Measurements from ENCODE around the gene TYROBP. TPM values are rescaled to one million over a fixed set of nuclear protein-coding genes. Genes with fewer than 3 reads are reported as not detected.

The TYROBP gene
- total and polyA plus RNA-seq, 2 of the 8 experiments (the other 6 are each of a cell fraction or from before 2014, with no cell fraction given): 0.18 TPM; not detected in 1

DNA sequence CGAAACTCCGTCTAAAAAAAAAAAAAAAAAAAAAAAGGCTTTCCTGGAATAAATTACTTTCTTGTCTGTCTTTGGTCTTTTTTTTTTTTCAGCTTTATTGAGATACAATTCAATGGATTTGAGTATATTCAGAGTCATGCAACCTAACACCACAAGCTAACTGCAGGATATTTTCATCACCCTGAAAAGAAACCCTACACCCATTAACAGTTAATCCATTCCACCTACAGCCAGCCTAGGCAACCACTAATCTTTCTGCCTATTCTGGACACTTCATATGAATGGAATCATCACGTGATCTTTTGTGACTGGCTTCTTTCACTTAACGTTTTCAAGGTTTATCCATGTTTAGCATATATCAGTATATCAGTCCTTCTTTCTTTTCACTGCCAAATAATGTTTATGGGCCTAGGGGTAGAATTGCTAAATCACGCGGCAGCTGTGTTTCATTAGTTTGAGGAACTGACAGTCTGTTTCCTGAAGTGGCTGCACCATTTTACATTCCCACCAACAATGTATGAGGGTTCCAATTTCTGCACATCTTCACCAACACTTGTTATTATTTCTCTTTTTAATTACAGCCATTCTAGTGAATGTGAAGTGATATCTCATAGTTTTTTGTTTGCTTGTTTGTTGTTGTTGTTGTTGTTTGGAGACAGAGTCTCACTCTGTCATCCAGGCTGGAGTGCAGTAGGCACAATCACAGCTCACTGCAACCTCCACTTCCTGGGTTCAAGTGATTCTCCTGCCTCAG lies 48.0 kb upstream of the TYROBP start:
- no peak overlapping the region for H3K4me2 ChIP-seq (ENCODE audit: insufficient read depth in 1 of 2, low read depth in 2 of 2, low read length in 2 of 2)
- no peak overlapping the region for H4K5ac ChIP-seq (ENCODE audit: insufficient read length, low read depth, low read length)
- no peak overlapping the region for H3K18ac ChIP-seq (ENCODE audit: extremely low read depth, low read length)
- H3K27me3 ChIP-seq (replicated peaks in 1 of 4; ENCODE audit: control insufficient read depth in 3 of 4, extremely low read depth in 1 of 4, insufficient read depth in 3 of 4, low read length in 3 of 4): peaks cover 13 to 31% (median 29%) of the 10 kb centered on the region in 4 experiments
- DNase-seq (ENCODE audit: low read depth in 1 of 2, low spot score in 2 of 2) (no peak), FAIRE-seq (peak; percentile 28)
- no peak overlapping the region for H3K56ac ChIP-seq (replicated peaks; ENCODE audit: insufficient read length, low read depth, low read length)
- H2BK20ac ChIP-seq (ENCODE audit: low read length): no peak overlapping the region
- peaks cover 3% of the 10 kb centered on the region; the same call in 1 of the 2 replicates for H3K23me2 ChIP-seq (ENCODE audit: low read depth, low read length)
- H3K79me1 ChIP-seq (ENCODE audit: low read depth, low read length): no peaks in the 10 kb centered on the region
- H3K9me3 ChIP-seq (ENCODE audit: insufficient read depth in 2 of 2, low read depth in 1 of 2, low read length in 1 of 2): no peaks in the 10 kb centered on the region
- peaks cover 0 to 5% of the 10 kb centered on the region in 2 experiments for H4K20me1 ChIP-seq (replicated peaks in 1 of 2; ENCODE audit: control insufficient read depth in 1 of 2, insufficient read depth in 2 of 2, low read length in 2 of 2)
- no peak overlapping the region for H2AK5ac ChIP-seq (ENCODE audit: low read depth, low read length)
- H2BK120ac ChIP-seq (replicated peaks; ENCODE audit: low read depth, low read length): no peak overlapping the region
- no peak overlapping the region for H2BK12ac ChIP-seq (ENCODE audit: low read depth, low read length)
- no peak overlapping the region for H3K4me3 ChIP-seq (ENCODE audit: extremely low read depth in 1 of 4, insufficient read depth in 2 of 4, low read depth in 3 of 4, low read length in 4 of 4)
- 77% methylated on average over 4 of the region's 6 CpGs; no CpG with 5 or more reads in 1 of the 2 experiments for WGBS, 2 experiments (ENCODE audit: extremely low coverage in 1 of 2, insufficient coverage in 1 of 2, insufficient read length in 1 of 2, insufficient replicate concordance in 2 of 2, low coverage in 1 of 2, low lambda C conversion rate in 2 of 2, missing lambda C conversion rate in 1 of 2)
- H2BK15ac ChIP-seq (ENCODE audit: low read length): no peak overlapping the region
- no peak overlapping the region for H3K14ac ChIP-seq (ENCODE audit: insufficient read length)
- no peak overlapping the region for H4K8ac ChIP-seq (ENCODE audit: extremely low read depth, insufficient read depth, low read length)
- no peak overlapping the region for H3K9ac ChIP-seq (replicated peaks in 1 of 4; ENCODE audit: extremely low read depth in 1 of 4, low read depth in 3 of 4, low read length in 3 of 4)
- CTCF ChIA-PET (ENCODE audit: partially characterized antibody): interaction anchor here (0.6 to 1.8 kb wide), 2 partner anchors 13 to 180 kb away, joined by 4 to 7 read pairs; no protein-coding TSS in a partner anchor
- H3K4ac ChIP-seq (replicated peaks; ENCODE audit: insufficient read length, low read depth, low read length): no peak overlapping the region
- POLR2A ChIA-PET (ENCODE audit: partially characterized antibody): interaction anchor here (0.6 kb wide), 1 partner anchor 26 kb away, joined by 5 read pairs; no protein-coding TSS in a partner anchor
- no peak for TF ChIP-seq CEBPB (IDR thresholded peaks at IDR 0.05; ENCODE audit: low read depth, low read length)
- TF ChIP-seq HDAC2 (IDR thresholded peaks at IDR 0.05; ENCODE audit: borderline replicate concordance in 1 of 2, low read depth in 2 of 2, low read length in 2 of 2): no peak
- H3K4me1 ChIP-seq (replicated peaks in 1 of 4; ENCODE audit: control insufficient read depth in 3 of 4, insufficient read depth in 4 of 4, low read length in 3 of 4): peaks cover 0 to 7% (median 3%) of the 10 kb centered on the region in 4 experiments; a peak in 4 of 7 replicates
- no peaks in the 10 kb centered on the region for H3K79me2 ChIP-seq (ENCODE audit: control insufficient read depth in 1 of 2, insufficient read depth in 2 of 2, low read length in 2 of 2)
- no peaks in the 10 kb centered on the region for H3K36me3 ChIP-seq (ENCODE audit: control insufficient read depth in 2 of 4, insufficient read depth in 4 of 4, low read length in 3 of 4)
- no peak overlapping the region for H3K23ac ChIP-seq (ENCODE audit: insufficient read length)
- H4K91ac ChIP-seq (replicated peaks; ENCODE audit: insufficient read length, low read length): no peak overlapping the region
- H2BK5ac ChIP-seq (ENCODE audit: low read depth, low read length): no peak overlapping the region
- H2AFZ ChIP-seq (ENCODE audit: low read length): no peak overlapping the region
- H3K27ac ChIP-seq (ENCODE audit: low read depth, low read length): no peak overlapping the region

All from H1 (cell line).